Activated B cell treated with CpG ODN at 0.5 μM for 24 hours (primary cell): ENCODE results near the gene PRR11. TPM values are rescaled to one million over a fixed set of nuclear protein-coding genes. Genes with fewer than 3 reads are reported as not detected.
"Not testable (repeated sequence)": the region's sequence is repeated elsewhere in the genome, so short reads cannot be mapped to it uniquely, and the experiment has no call there.

Experiments used
- ATAC-seq: fragments of 200-7000 bp; cut with Tn5 transposase; one replicate; pipeline ENCODE4 v1.10.0; 2021; ENCODE audit warnings: low read depth, mild to moderate bottlenecking, moderate library complexity
- CTCF ChIA-PET: fragments of 350-600 bp; sonication (Branson Sonifier 250); formaldehyde crosslinking; loops from one replicate; lab custom pipeline; 2021; ENCODE audit warnings: antibody characterized with exemption; lab: Charles Lee
- POLR2A ChIA-PET: fragments of 350-600 bp; sonication (Branson Sonifier 250); formaldehyde crosslinking; loops from one replicate; lab custom pipeline; 2021; ENCODE audit warnings: antibody characterized with exemption; lab: Charles Lee
- DNase-seq: peaks from one replicate; pipeline ENCODE4 v3.0.0; 2022
- H3K27ac Mint-ChIP-seq: one replicate; pipeline ENCODE4 v1.8.0; 2020; ENCODE audit warnings: mixed read lengths
- H3K27me3 Mint-ChIP-seq: one replicate; pipeline ENCODE4 v1.8.0; 2021; ENCODE audit warnings: mixed read lengths
- H3K36me3 Mint-ChIP-seq: one replicate; pipeline ENCODE4 v1.8.0; 2021; ENCODE audit warnings: low read depth, mixed read lengths
- H3K4me1 Mint-ChIP-seq: one replicate; pipeline ENCODE4 v1.8.0; 2021; ENCODE audit warnings: mixed read lengths
- H3K4me3 Mint-ChIP-seq: one replicate; pipeline ENCODE4 v1.8.0; 2020; ENCODE audit warnings: mild to moderate bottlenecking, mixed read lengths
- H3K9me3 Mint-ChIP-seq: one replicate; pipeline ENCODE4 v1.8.0; 2020; ENCODE audit warnings: mixed read lengths
- intact Hi-C: fragments of 100-400 bp; cut with micrococcal nuclease; formaldehyde crosslinking; loops from one replicate; pipeline ENCODE4 v1.15.1; 2024
- total RNA-seq: library from RNA; stranded (reverse); gene quantifications from 2 replicates; pipeline ENCODE4 v1.2.3, GENCODE V29; 2022
- TF ChIP-seq, protein P1 (sequence below): fragments of 200-600 bp; IDR thresholded peaks from one replicate; pipeline ENCODE4 v1.8.0; 2022; ENCODE audit warnings: antibody characterized with exemption, mild to moderate bottlenecking

The PRR11 gene
- total RNA-seq, 1 donor from 2014 or later: 4.8 TPM

GRCh38 chr17:59221159-59221847, 65.8 kb downstream of the PRR11 start:
- no peak for ATAC-seq
- DNase-seq: peak; percentile 25
- H3K27ac Mint-ChIP-seq: peak overlapping the region; percentile 85
- H3K27me3 Mint-ChIP-seq: no peaks in the 10 kb centered on the region
- peaks cover 13% of the 10 kb centered on the region for H3K4me1 Mint-ChIP-seq
- ChIA-PET POLR2A (interaction anchor here (0.7 to 2.2 kb wide), 3 partner anchors 11 to 430 kb away, joined by 3 to 27 read pairs (median 9); partner anchors contain the start of gene SMG8), CTCF (interaction anchor here (0.6 kb wide), 1 partner anchor 9 kb away, joined by 4 read pairs; no protein-coding TSS in a partner anchor)
- H3K4me3 Mint-ChIP-seq: peak overlapping the region; percentile 94
- TF ChIP-seq, protein P1, sequence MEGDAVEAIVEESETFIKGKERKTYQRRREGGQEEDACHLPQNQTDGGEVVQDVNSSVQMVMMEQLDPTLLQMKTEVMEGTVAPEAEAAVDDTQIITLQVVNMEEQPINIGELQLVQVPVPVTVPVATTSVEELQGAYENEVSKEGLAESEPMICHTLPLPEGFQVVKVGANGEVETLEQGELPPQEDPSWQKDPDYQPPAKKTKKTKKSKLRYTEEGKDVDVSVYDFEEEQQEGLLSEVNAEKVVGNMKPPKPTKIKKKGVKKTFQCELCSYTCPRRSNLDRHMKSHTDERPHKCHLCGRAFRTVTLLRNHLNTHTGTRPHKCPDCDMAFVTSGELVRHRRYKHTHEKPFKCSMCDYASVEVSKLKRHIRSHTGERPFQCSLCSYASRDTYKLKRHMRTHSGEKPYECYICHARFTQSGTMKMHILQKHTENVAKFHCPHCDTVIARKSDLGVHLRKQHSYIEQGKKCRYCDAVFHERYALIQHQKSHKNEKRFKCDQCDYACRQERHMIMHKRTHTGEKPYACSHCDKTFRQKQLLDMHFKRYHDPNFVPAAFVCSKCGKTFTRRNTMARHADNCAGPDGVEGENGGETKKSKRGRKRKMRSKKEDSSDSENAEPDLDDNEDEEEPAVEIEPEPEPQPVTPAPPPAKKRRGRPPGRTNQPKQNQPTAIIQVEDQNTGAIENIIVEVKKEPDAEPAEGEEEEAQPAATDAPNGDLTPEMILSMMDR: no peak
- no peaks in the 10 kb centered on the region for H3K9me3 Mint-ChIP-seq
- intact Hi-C loops: loop anchor here (2.0 to 10.0 kb wide), 6 partner anchors 55 to 1173 kb away; partner anchors contain the start of genes PRR11, SKA2, TRIM37 and USP32
- H3K36me3 Mint-ChIP-seq: peaks cover 6% of the 10 kb centered on the region

- Mint-ChIP-seq H3K9me3 (no peaks in the 10 kb centered on the region), H3K4me1 (peaks cover 13% of the 10 kb centered on the region), H3K4me3 (no peak overlapping the region), H3K36me3 (peaks cover 6% of the 10 kb centered on the region), H3K27ac (no peak overlapping the region), H3K27me3 (no peaks in the 10 kb centered on the region)
- ChIA-PET CTCF (no interaction called here), POLR2A (no interaction called here)
- intact Hi-C loops: loop anchor here (5.0 to 10.0 kb wide), 2 partner anchors 117 to 1171 kb away; partner anchors contain the start of genes TRIM37 and USP32
- TF ChIP-seq, protein P1: no peak
- ATAC-seq (no peak), DNase-seq (no peak)
These were observed 68.3 kb downstream of the PRR11 start for GRCh38 chr17:59223813-59224212.

DNA sequence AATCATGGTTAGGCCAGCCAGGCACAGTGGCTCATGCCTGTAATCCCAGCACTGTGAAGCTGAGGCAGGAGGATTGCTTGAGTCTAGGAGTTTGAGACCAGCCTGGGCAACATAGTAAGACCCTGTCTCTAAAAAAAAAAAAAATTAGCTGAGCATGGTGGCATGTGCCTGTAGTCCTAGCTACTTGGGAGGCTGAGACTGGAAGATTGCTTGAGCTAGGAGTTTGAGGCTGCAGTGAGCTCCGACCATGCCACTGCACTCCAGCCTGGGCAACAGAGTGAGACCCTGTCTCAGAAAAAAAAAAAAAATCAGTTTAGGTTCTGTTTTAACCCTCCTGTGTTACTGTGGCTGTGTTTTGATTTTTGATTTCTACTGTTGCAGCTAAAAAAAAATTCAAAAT, 73.0 kb downstream of the PRR11 start:
- H3K27ac Mint-ChIP-seq, H3K4me3 Mint-ChIP-seq, H3K27me3 Mint-ChIP-seq, H3K9me3 Mint-ChIP-seq, CTCF ChIA-PET, H3K36me3 Mint-ChIP-seq, ATAC-seq, DNase-seq, H3K4me1 Mint-ChIP-seq: not testable (repeated sequence)
- intact Hi-C loops: loop anchor here (10.0 kb wide), 1 partner anchor 1166 kb away; the partner anchor contains the start of gene USP32
- POLR2A ChIA-PET: interaction anchor here (0.6 to 0.7 kb wide), 2 partner anchors 25 to 50 kb away, joined by 3 to 8 read pairs; no protein-coding TSS in a partner anchor

- H3K4me3 Mint-ChIP-seq: no peak overlapping the region
- no peak for DNase-seq
- no peaks in the 10 kb centered on the region for H3K36me3 Mint-ChIP-seq
- CTCF ChIA-PET: no interaction called here
- no peaks in the 10 kb centered on the region for H3K9me3 Mint-ChIP-seq
- no peak overlapping the region for H3K27ac Mint-ChIP-seq
- TF ChIP-seq, protein P1: no peak
- H3K27me3 Mint-ChIP-seq: no peaks in the 10 kb centered on the region
- no peak for ATAC-seq
- POLR2A ChIA-PET: interaction anchor here (0.7 kb wide), 1 partner anchor 477 kb away, joined by 9 read pairs; no protein-coding TSS in a partner anchor
- intact Hi-C loops: no loop called here
- no peaks in the 10 kb centered on the region for H3K4me1 Mint-ChIP-seq
These were observed 75.2 kb downstream of the PRR11 start for GRCh38 chr17:59230764-59231163.

GRCh38 chr17:59234631-59235030, 79.1 kb downstream of the PRR11 start:
- intact Hi-C loops: no loop called here
- CTCF ChIA-PET: no interaction called here
- DNase-seq (no peak), ATAC-seq (no peak)
- TF ChIP-seq, protein P1: no peak
- Mint-ChIP-seq H3K27ac (no peak overlapping the region), H3K4me3 (no peak overlapping the region), H3K36me3 (no peaks in the 10 kb centered on the region), H3K9me3 (no peaks in the 10 kb centered on the region), H3K27me3 (no peaks in the 10 kb centered on the region), H3K4me1 (no peaks in the 10 kb centered on the region)
- POLR2A ChIA-PET: no interaction called here
